ENCODE results near the gene UBXN7. TPM values are rescaled to one million over a fixed set of nuclear protein-coding genes. Genes with fewer than 3 reads are reported as not detected.
"Not testable (repeated sequence)": the region's sequence is repeated elsewhere in the genome, so short reads cannot be mapped to it uniquely, and the experiment has no call there.

The UBXN7 gene
- total and polyA plus RNA-seq, 2 experiments from 2014 or later: 13.9 to 40.2 TPM

DNA sequence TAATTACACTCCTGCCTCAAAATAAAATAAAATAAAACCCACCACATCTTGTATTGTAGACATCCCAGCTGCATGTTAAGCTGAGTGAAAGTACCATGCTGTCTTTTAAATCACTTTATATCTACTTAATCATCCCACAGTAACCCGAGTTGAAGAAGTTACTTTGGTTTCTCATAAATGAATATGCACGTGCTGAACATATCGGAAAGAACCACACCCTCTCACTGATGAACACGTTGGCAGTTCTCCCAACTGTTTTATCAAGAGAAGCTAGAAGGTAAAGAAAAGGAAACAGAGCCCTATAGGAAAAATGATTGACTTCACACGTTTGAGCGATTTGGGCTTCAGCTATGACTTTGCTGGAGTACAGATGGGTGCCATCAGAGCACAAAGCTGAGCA, 78.1 kb downstream of the UBXN7 start:
- no peaks in the 10 kb centered on the region for H4K20me1 ChIP-seq (ENCODE audit: insufficient read depth)
- no peaks in the 10 kb centered on the region for H3K9me3 ChIP-seq (ENCODE audit: low read depth)
- no peak overlapping the region for H3K9ac ChIP-seq
- no peaks in the 10 kb centered on the region for H3K4me1 ChIP-seq (ENCODE audit: insufficient read depth)
- H3K9me2 ChIP-seq (ENCODE audit: insufficient read depth): no peaks in the 10 kb centered on the region
- H3K36me3 ChIP-seq (ENCODE audit: low read depth): peaks cover 38% of the 10 kb centered on the region
- no peak for DNase-seq
- H3K4me2 ChIP-seq (ENCODE audit: unreplicated experiment): no peak overlapping the region
- WGBS, 2 experiments (ENCODE audit: low coverage in 1 of 2, low lambda C conversion rate in 2 of 2, missing lambda C conversion rate in 2 of 2): 87 to 91% methylated on average over 6 of the region's 6 CpGs
- no peak for TF ChIP-seq EZH2 (IDR thresholded peaks at IDR 0.05; ENCODE audit: insufficient read depth, poor library complexity, severe bottlenecking)
- TF ChIP-seq EZH2phosphoT487 (IDR thresholded peaks at IDR 0.05; ENCODE audit: insufficient read depth, low read depth): no peak
- in situ Hi-C loops (cut with MboI): no loop called here
- H2AFZ ChIP-seq: no peak overlapping the region
- H3K4me3 ChIP-seq: no peak overlapping the region
- H3F3A ChIP-seq (ENCODE audit: insufficient read depth): no peaks in the 10 kb centered on the region
- 0 out of 2 replicates have a peak, but pooled peaks cover 1% of the 10 kb centered on the region for H3K79me2 ChIP-seq (ENCODE audit: insufficient read depth)
- H3K27ac ChIP-seq: no peak overlapping the region
- no peaks in the 10 kb centered on the region for H3K27me3 ChIP-seq (replicated peaks; ENCODE audit: insufficient read depth)

DNA sequence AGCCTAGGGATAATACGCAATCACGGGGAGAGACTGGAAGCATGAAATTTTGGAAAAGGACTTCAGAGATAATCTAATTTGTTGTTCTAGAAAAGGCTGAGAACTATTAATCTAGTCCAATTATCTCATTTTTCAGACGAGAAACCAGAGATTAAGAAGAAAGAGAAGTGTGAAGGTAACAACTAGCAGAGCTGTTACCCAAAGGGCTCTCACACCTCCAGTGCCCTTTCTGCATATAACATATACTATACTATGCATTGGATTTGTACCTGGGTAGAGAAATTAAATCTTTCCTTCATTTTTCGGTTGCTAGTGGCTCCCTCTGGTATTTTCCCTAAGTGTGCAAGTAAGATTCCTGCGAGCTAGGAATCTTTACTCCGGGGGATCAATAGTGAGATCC, 80.7 kb downstream of the UBXN7 start:
- Histone ChIP-seq H4K20me1 (ENCODE audit: insufficient read depth) (no peaks in the 10 kb centered on the region), H3K27ac (no peak overlapping the region), H2AFZ (no peak overlapping the region), H3K79me2 (ENCODE audit: insufficient read depth) (no peaks in the 10 kb centered on the region), H3K9me2 (ENCODE audit: insufficient read depth) (no peaks in the 10 kb centered on the region), H3F3A (ENCODE audit: insufficient read depth) (no peaks in the 10 kb centered on the region), H3K4me2 (ENCODE audit: unreplicated experiment) (no peak overlapping the region), H3K4me3 (no peak overlapping the region), H3K9ac (no peak overlapping the region), H3K9me3 (ENCODE audit: low read depth) (no peaks in the 10 kb centered on the region), H3K36me3 (ENCODE audit: low read depth) (peaks cover 29% of the 10 kb centered on the region), H3K4me1 (ENCODE audit: insufficient read depth) (no peaks in the 10 kb centered on the region), H3K27me3 (replicated peaks; ENCODE audit: insufficient read depth) (no peaks in the 10 kb centered on the region)
- WGBS, 2 experiments (ENCODE audit: low coverage in 1 of 2, low lambda C conversion rate in 2 of 2, missing lambda C conversion rate in 2 of 2): 84 to 85% methylated on average over 6 of the region's 6 CpGs
- DNase-seq: no peak
- no peak for TF ChIP-seq EZH2 (IDR thresholded peaks at IDR 0.05; ENCODE audit: insufficient read depth, poor library complexity, severe bottlenecking)
- no peak for TF ChIP-seq EZH2phosphoT487 (IDR thresholded peaks at IDR 0.05; ENCODE audit: insufficient read depth, low read depth)
- in situ Hi-C loops (cut with MboI): no loop called here

DNA sequence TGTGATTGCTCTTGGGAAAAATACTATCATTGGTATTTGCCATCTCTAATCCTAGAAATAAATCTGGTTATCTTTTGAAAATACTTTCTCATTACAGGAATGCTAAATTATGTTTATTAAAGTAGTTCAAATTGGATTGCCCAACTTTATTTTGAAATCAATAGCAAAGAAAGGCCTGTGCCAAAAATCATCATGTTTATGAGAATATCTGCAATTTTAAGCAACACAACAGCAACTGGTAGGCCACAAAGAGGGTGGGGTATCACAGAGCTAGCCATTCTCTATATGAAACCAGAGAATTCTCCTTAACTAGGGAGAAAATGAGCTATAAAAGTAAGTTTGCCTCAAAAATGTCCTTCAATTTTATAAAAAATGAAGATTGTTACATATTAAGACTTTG, 82.2 kb downstream of the UBXN7 start:
- H3K4me1 ChIP-seq (ENCODE audit: insufficient read depth): no peaks in the 10 kb centered on the region
- no peak overlapping the region for H2AFZ ChIP-seq
- H3K4me3 ChIP-seq: no peak overlapping the region
- H3K9me3 ChIP-seq (ENCODE audit: low read depth): no peaks in the 10 kb centered on the region
- peaks cover 16% of the 10 kb centered on the region for H3K36me3 ChIP-seq (ENCODE audit: low read depth)
- no peak overlapping the region for H3K9ac ChIP-seq
- H3K27ac ChIP-seq: no peak overlapping the region
- H3F3A ChIP-seq (ENCODE audit: insufficient read depth): no peaks in the 10 kb centered on the region
- TF ChIP-seq EZH2 (IDR thresholded peaks at IDR 0.05; ENCODE audit: insufficient read depth, poor library complexity, severe bottlenecking) (no peak), EZH2phosphoT487 (IDR thresholded peaks at IDR 0.05; ENCODE audit: insufficient read depth, low read depth) (no peak)
- no peaks in the 10 kb centered on the region for H4K20me1 ChIP-seq (ENCODE audit: insufficient read depth)
- no peaks in the 10 kb centered on the region for H3K27me3 ChIP-seq (replicated peaks; ENCODE audit: insufficient read depth)
- H3K9me2 ChIP-seq (ENCODE audit: insufficient read depth): no peaks in the 10 kb centered on the region
- no peak for DNase-seq
- no peak overlapping the region for H3K4me2 ChIP-seq (ENCODE audit: unreplicated experiment)
- in situ Hi-C loops (cut with MboI): no loop called here
- no peaks in the 10 kb centered on the region for H3K79me2 ChIP-seq (ENCODE audit: insufficient read depth)

DNA sequence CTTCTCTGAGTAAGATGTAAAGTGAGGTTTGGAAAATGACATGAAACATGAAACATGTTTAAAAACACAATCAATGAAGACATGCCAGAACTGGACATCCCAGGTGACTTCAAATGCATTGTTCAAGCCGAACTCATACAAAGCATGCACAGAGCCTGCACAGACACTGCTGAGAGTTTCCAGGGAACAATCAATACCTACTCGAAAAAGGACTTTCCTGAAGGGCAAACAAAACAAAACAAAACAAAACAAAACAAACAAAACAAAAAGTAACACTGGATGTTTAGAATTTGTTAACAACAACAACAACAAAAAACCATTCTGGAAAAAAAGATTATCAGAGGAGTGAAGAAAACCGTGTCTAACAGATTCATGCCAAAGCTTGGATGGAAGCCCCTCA, 83.5 kb downstream of the UBXN7 start:
- Histone ChIP-seq H3K4me2 (ENCODE audit: unreplicated experiment) (no peak overlapping the region), H3K9me3 (ENCODE audit: low read depth) (no peaks in the 10 kb centered on the region), H4K20me1 (ENCODE audit: insufficient read depth) (no peaks in the 10 kb centered on the region), H2AFZ (no peak overlapping the region), H3K9ac (no peak overlapping the region), H3K4me1 (ENCODE audit: insufficient read depth) (no peaks in the 10 kb centered on the region), H3K79me2 (ENCODE audit: insufficient read depth) (no peaks in the 10 kb centered on the region), H3K27ac (no peak overlapping the region), H3F3A (ENCODE audit: insufficient read depth) (no peaks in the 10 kb centered on the region), H3K27me3 (replicated peaks; ENCODE audit: insufficient read depth) (no peaks in the 10 kb centered on the region), H3K4me3 (no peak overlapping the region), H3K9me2 (ENCODE audit: insufficient read depth) (no peaks in the 10 kb centered on the region), H3K36me3 (ENCODE audit: low read depth) (peaks cover 5% of the 10 kb centered on the region; the same call in 1 of the 2 replicates)
- in situ Hi-C loops (cut with MboI): no loop called here
- 92 to 95% methylated on average over 3 of the region's 3 CpGs for WGBS, 2 experiments (ENCODE audit: low coverage in 1 of 2, low lambda C conversion rate in 2 of 2, missing lambda C conversion rate in 2 of 2)
- TF ChIP-seq EZH2phosphoT487 (IDR thresholded peaks at IDR 0.05; ENCODE audit: insufficient read depth, low read depth) (no peak), EZH2 (IDR thresholded peaks at IDR 0.05; ENCODE audit: insufficient read depth, poor library complexity, severe bottlenecking) (no peak)
- DNase-seq: no peak

DNA sequence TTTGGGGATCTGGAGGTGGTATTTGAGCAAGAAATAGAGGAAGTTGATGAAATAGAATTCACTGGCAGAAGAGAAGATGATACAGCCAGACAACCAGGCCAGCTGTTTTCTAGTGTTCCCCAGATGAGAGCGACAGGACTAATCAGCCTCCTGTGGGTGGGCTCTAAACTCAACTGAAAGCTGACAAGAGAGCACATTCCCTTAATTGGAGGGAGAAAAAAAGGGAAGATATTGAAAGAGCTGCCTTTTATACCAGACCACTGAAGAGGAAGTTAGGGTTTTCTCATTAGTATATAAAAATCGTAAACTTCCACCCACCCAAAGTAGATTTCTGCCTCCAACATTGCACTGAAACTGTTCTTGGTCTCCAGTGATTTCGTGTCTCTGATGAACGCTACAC, 87.6 kb downstream of the UBXN7 start:
- H3K27me3 ChIP-seq (replicated peaks; ENCODE audit: insufficient read depth): no peaks in the 10 kb centered on the region
- 76 to 83% methylated on average over 4 of the region's 4 CpGs for WGBS, 2 experiments (ENCODE audit: low coverage in 1 of 2, low lambda C conversion rate in 2 of 2, missing lambda C conversion rate in 2 of 2)
- no peaks in the 10 kb centered on the region for H3F3A ChIP-seq (ENCODE audit: insufficient read depth)
- H3K79me2 ChIP-seq (ENCODE audit: insufficient read depth): no peaks in the 10 kb centered on the region
- H4K20me1 ChIP-seq (ENCODE audit: insufficient read depth): no peaks in the 10 kb centered on the region
- H3K4me3 ChIP-seq: no peak overlapping the region
- no peak overlapping the region for H3K4me2 ChIP-seq (ENCODE audit: unreplicated experiment)
- DNase-seq: no peak
- TF ChIP-seq EZH2phosphoT487 (IDR thresholded peaks at IDR 0.05; ENCODE audit: insufficient read depth, low read depth) (no peak), EZH2 (IDR thresholded peaks at IDR 0.05; ENCODE audit: insufficient read depth, poor library complexity, severe bottlenecking) (no peak)
- peaks cover 3% of the 10 kb centered on the region; the same call in 1 of the 2 replicates for H3K36me3 ChIP-seq (ENCODE audit: low read depth)
- in situ Hi-C loops (cut with MboI): no loop called here
- H3K9me2 ChIP-seq (ENCODE audit: insufficient read depth): no peaks in the 10 kb centered on the region
- H3K9me3 ChIP-seq (ENCODE audit: low read depth): no peaks in the 10 kb centered on the region
- no peak overlapping the region for H3K27ac ChIP-seq
- no peak overlapping the region for H3K9ac ChIP-seq
- no peak overlapping the region for H2AFZ ChIP-seq
- H3K4me1 ChIP-seq (ENCODE audit: insufficient read depth): no peaks in the 10 kb centered on the region

DNA sequence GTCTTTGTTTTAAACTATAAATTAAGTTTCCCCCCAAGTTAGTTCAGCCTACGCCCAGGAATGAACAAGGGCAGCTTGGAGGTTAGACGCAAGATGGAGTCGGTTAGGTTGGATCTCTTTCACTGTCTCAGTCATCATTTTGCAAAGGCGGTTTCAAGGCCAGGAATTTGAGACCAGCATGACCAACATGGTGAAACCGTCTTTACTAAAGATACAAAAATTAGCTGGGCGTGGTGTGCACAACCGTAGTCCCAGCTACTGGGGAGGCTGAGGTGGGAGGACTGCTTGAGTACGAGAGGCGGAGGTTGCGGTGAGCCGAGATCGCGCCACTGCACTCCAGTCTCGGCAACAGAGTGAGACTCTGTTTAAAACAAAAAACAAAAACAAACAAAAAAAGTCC, 88.3 kb downstream of the UBXN7 start:
- DNase-seq; H3K9me2 ChIP-seq (ENCODE audit: insufficient read depth); H3K79me2 ChIP-seq (ENCODE audit: insufficient read depth); H3K27me3 ChIP-seq (replicated peaks; ENCODE audit: insufficient read depth); H3K9ac ChIP-seq; in situ Hi-C loops (cut with MboI); H4K20me1 ChIP-seq (ENCODE audit: insufficient read depth); H3F3A ChIP-seq (ENCODE audit: insufficient read depth); H3K27ac ChIP-seq; H3K4me2 ChIP-seq (ENCODE audit: unreplicated experiment); H3K4me1 ChIP-seq (ENCODE audit: insufficient read depth); H3K9me3 ChIP-seq (ENCODE audit: low read depth); H2AFZ ChIP-seq; H3K36me3 ChIP-seq (ENCODE audit: low read depth); H3K4me3 ChIP-seq: not testable (repeated sequence)
- WGBS, 2 experiments (ENCODE audit: low coverage in 1 of 2, low lambda C conversion rate in 2 of 2, missing lambda C conversion rate in 2 of 2): 98 to 99% methylated on average over 13 to 14 of the region's 14 CpGs

Measured in GM23248 (cell line).